T-helper 17 cell (primary cell): ENCODE results near the gene SDK1. TPM values are rescaled to one million over a fixed set of nuclear protein-coding genes. Genes with fewer than 3 reads are reported as not detected.
A peak's percentile ranks its signal among the peaks of the same experiment; 100 is the strongest.

ENCODE experiments used
- ATAC-seq: fragments of 150-1000 bp; cut with Tn5 transposase; 2 replicates; pipeline ENCODE4 v1.10.0; 2021; ENCODE audit warnings: mild to moderate bottlenecking, moderate library complexity
- DNase-seq, 3 donors: peaks; one replicate each; pipeline versions ENCODE4 v3.0.0 to v3.0.0-alpha.2; 2020 to 2021
- H3K9me3 ChIP-seq: one replicate; pipeline ENCODE4 v1.7.0; 2013; ENCODE audit warnings: low read length, mild to moderate bottlenecking; ENCODE audit not compliant: control insufficient read depth, poor library complexity, severe bottlenecking
- H3K27ac Mint-ChIP-seq: one replicate; pipeline ENCODE4 v1.8.0; 2022; ENCODE audit warnings: mild to moderate bottlenecking, moderate library complexity, mixed read lengths
- H3K27me3 Mint-ChIP-seq: one replicate; pipeline ENCODE4 v1.8.0; 2022; ENCODE audit warnings: mixed read lengths
- H3K36me3 Mint-ChIP-seq: one replicate; pipeline ENCODE4 v1.8.0; 2022; ENCODE audit warnings: low read depth, mixed read lengths
- H3K4me1 Mint-ChIP-seq: one replicate; pipeline ENCODE4 v1.8.0; 2022; ENCODE audit warnings: mild to moderate bottlenecking, mixed read lengths
- H3K4me3 Mint-ChIP-seq: one replicate; pipeline ENCODE4 v1.8.0; 2022; ENCODE audit warnings: mild to moderate bottlenecking, moderate library complexity, mixed read lengths
- total RNA-seq, 4 donors: library from RNA in 2 of 4; stranded (reverse) in 2 of 4; gene quantifications; one replicate each; pipeline ENCODE4 v1.2.3 and lab custom pipeline; 2022 to 2026

SDK1 gene
- total RNA-seq, 2 donors from 2014 or later = 0.12 to 0.13 TPM

- Mint-ChIP-seq H3K36me3 (no peaks in the 10 kb centered on the region), H3K27me3 (peaks cover 15% of the 10 kb centered on the region), H3K27ac (no peak overlapping the region), H3K4me1 (peaks cover 2% of the 10 kb centered on the region), H3K4me3 (no peak overlapping the region)
- DNase-seq (no peak), ATAC-seq (no peak)
- no peaks in the 10 kb centered on the region for H3K9me3 ChIP-seq
Measured at GRCh38 chr7:3482147-3482921, 181.3 kb downstream of the SDK1 start.

- Mint-ChIP-seq H3K36me3 (no peaks in the 10 kb centered on the region), H3K27me3 (peaks cover 17% of the 10 kb centered on the region), H3K4me1 (peaks cover 2% of the 10 kb centered on the region)
Measured at GRCh38 chr7:3486841-3487240, 185.8 kb downstream of the SDK1 start.

DNA sequence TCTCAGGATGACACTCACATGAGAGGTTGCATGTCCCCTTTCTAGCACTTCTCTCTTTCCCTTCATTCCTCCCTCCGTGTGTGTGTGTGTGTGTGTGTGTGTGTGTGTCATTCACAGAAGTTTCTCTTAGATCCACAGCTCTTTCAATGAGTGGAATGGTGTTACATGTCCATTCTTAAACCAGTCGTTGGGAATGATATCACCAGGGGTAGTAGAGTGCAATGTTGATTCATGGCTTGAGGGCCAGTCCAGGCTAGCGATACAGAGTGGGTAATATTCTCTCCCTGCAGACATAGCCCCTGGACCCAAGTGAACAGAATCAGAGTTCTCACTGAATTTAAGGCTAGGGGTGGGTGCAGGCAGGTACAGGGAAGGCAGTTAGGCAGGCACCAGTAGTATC, 187.8 kb downstream of the SDK1 start:
- H3K36me3 Mint-ChIP-seq = no peaks in the 10 kb centered on the region
- peaks cover 5% of the 10 kb centered on the region for H3K4me1 Mint-ChIP-seq
- no peaks in the 10 kb centered on the region for H3K9me3 ChIP-seq
- no peak overlapping the region for H3K27ac Mint-ChIP-seq
- ATAC-seq (no peak), DNase-seq (no peak)
- H3K4me3 Mint-ChIP-seq = no peak overlapping the region
- H3K27me3 Mint-ChIP-seq = peaks cover 23% of the 10 kb centered on the region

More at GRCh38 chr7:3486841-3487240, 185.8 kb downstream of the SDK1 start:
- ATAC-seq (no peak), DNase-seq (no peak)
- H3K27ac Mint-ChIP-seq = no peak overlapping the region
- H3K9me3 ChIP-seq = no peaks in the 10 kb centered on the region
- H3K4me3 Mint-ChIP-seq = no peak overlapping the region

- H3K4me3 Mint-ChIP-seq = no peak overlapping the region
- peaks cover 16% of the 10 kb centered on the region for H3K27me3 Mint-ChIP-seq
- peaks cover 1% of the 10 kb centered on the region for H3K36me3 Mint-ChIP-seq
- peaks cover 4% of the 10 kb centered on the region for H3K4me1 Mint-ChIP-seq
- ATAC-seq = no peak
- H3K27ac Mint-ChIP-seq = no peak overlapping the region
- H3K9me3 ChIP-seq = no peaks in the 10 kb centered on the region
- DNase-seq = no peak
Measured at GRCh38 chr7:3493499-3493898, 192.4 kb downstream of the SDK1 start.

DNA sequence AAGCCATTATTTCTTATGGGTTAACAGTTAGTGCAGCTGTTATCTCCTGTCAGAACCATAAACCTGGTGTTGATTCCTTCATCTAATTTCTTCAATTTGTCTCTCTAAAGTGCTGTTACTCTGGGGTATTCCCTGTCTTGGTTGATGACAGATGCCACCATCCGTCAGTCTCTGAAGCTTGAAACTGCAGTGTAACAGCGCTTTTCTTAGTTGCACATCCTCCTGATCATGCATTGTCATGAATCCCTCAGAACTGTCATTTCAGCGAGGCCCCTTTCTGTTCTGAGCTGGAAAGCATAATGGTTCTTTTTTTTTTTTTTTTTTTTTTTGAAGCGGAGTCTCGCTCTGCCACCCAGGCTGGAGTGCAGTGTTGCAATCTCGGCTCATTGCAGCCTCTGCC, 193.9 kb downstream of the SDK1 start:
- no peak for DNase-seq
- Mint-ChIP-seq H3K4me1 (peaks cover 4% of the 10 kb centered on the region), H3K36me3 (peaks cover 3% of the 10 kb centered on the region), H3K27me3 (peaks cover 16% of the 10 kb centered on the region), H3K27ac (no peak overlapping the region), H3K4me3 (no peak overlapping the region)
- no peak for ATAC-seq
- no peaks in the 10 kb centered on the region for H3K9me3 ChIP-seq

DNA sequence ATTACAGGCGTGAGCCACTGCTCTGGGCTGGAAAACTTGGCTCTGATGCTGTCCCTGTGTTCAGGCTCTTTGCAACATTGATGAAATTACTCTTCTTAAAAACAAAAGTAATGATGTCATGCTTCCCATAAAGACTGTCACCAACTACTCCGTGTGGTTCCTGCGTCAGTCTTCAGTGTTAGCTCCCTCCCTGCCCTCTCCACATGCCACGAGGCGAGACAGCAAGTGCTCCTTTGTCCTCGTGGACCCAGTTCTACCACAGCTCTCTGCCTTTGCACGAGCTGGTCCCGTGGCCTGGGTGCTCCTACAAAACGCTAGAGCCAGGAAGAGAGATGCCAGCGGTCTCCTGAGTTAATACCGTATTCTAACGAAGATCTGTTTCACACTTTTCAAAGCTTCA, 194.5 kb downstream of the SDK1 start:
- no peak overlapping the region for H3K27ac Mint-ChIP-seq
- DNase-seq (no peak), ATAC-seq (no peak)
- peaks cover 16% of the 10 kb centered on the region for H3K27me3 Mint-ChIP-seq
- peaks cover 3% of the 10 kb centered on the region for H3K36me3 Mint-ChIP-seq
- peaks cover 4% of the 10 kb centered on the region for H3K4me1 Mint-ChIP-seq
- H3K9me3 ChIP-seq = no peaks in the 10 kb centered on the region
- H3K4me3 Mint-ChIP-seq = no peak overlapping the region

DNA sequence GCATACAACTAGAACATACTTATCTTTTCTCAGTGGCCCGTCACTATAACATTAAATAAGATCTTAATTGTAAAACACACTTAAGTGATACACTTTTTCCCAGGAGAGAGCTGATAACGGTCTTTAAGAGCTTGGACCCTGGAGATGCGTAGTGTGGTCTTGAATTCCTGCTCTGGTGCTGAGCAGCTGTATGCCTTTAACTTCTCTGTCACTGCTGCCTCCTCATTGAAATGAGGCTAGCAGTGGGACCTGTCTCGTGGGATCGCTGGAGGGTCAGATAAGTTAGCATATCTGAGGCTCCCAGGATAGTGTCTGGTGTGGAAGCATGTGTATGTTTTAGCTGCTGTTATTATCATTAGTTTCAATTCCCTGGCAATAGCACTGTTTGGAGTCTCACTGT, 194.9 kb downstream of the SDK1 start:
- Mint-ChIP-seq H3K36me3 (peaks cover 3% of the 10 kb centered on the region), H3K4me3 (no peak overlapping the region), H3K4me1 (peaks cover 4% of the 10 kb centered on the region), H3K27me3 (peaks cover 12% of the 10 kb centered on the region), H3K27ac (no peak overlapping the region)
- ATAC-seq = no peak
- DNase-seq = no peak
- H3K9me3 ChIP-seq = no peaks in the 10 kb centered on the region

DNA sequence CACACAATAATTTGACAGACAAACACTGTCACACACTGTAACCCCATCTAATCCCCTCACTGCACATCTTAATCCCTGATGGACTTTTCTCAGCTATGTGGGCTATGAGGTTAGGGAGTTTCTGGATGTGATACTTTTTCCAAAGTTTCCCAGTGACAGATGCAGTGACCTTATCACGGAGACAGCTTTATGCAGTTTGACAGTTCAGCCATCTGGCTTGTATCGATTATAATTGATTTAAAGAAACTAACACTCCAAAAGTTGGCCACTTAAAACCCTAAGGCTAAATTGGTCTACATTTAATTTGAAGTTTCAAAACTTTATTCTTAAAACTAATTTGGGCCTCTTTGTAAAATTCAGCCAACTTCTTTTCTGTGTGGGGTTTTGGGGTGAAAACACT, 196.7 kb downstream of the SDK1 start:
- Mint-ChIP-seq H3K27ac (no peak overlapping the region), H3K36me3 (peaks cover 3% of the 10 kb centered on the region), H3K4me3 (no peak overlapping the region), H3K27me3 (peaks cover 5% of the 10 kb centered on the region), H3K4me1 (peaks cover 4% of the 10 kb centered on the region)
- ATAC-seq (no peak), DNase-seq (no peak)
- no peaks in the 10 kb centered on the region for H3K9me3 ChIP-seq

DNA sequence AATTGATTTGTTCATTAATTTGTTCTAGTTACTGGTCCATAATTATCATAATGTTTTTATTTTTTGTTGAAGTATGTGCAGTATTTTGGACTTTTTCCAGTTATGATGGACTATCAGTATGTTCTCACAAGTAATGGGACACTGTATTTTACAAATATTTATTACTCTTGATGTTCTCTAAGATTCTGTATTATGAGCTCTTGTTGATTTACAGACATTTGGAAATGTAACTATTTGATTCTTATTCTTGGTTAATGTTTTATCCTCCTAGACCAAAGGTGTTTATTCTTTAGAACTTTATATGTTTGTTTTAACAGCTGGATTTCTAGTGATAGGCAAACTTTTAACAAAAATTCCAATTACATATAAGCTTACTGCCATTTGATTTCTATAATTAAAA, 200.6 kb downstream of the SDK1 start:
- ATAC-seq = no peak
- H3K36me3 Mint-ChIP-seq = peaks cover 3% of the 10 kb centered on the region
- H3K9me3 ChIP-seq = no peaks in the 10 kb centered on the region
- no peak overlapping the region for H3K27ac Mint-ChIP-seq
- H3K4me3 Mint-ChIP-seq = no peak overlapping the region
- no peaks in the 10 kb centered on the region for H3K27me3 Mint-ChIP-seq
- no peak for DNase-seq
- H3K4me1 Mint-ChIP-seq = no peaks in the 10 kb centered on the region

GRCh38 chr7:3504384-3504783, 203.3 kb downstream of the SDK1 start:
- no peak overlapping the region for H3K4me3 Mint-ChIP-seq
- no peaks in the 10 kb centered on the region for H3K36me3 Mint-ChIP-seq
- no peak for ATAC-seq
- no peak overlapping the region for H3K27ac Mint-ChIP-seq
- no peak for DNase-seq
- H3K9me3 ChIP-seq = no peaks in the 10 kb centered on the region
- H3K4me1 Mint-ChIP-seq = no peaks in the 10 kb centered on the region
- no peaks in the 10 kb centered on the region for H3K27me3 Mint-ChIP-seq

DNA sequence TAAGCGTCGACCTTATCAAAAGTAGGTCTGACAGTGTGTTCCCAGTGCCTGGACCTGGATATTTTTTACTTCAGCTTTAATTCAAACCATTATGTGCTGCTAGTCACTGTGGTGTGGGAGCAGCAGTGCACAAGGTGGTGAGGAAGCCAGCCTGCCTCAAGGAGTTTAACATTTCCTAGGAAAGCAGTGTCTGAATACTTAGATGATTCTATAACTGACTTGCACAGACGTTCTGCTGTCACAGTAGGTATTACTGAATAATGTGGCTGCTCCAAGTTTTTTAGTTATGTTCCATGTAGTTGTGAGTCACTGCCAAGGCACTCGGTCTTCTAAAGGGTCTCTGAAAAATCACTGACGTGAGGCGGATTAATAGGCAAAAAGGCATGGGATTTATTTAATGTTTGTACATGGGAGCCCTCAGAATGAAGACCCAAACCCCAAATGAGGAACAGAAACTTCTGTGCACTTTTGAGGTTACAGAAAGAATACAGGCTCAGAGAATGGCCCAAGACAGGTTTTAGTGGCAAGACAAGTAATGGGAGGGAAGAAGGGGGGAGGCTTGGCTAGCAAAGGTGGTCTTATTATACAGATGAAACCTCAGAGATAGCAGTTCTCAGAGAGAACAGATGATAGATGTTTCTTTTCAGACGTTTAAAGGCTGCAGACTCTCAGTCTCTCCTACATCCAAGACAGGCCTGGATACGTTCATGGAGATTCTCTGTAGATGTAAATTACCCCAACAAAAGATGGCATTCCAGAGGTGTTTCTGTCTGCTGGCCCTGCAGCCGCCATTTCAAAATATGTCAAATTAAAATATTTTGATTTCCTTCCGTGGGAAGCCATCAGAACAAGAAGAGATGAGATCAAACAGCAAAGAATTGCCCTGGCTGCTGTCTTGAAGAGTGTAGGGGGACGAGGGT, 209.3 kb downstream of the SDK1 start:
- H3K9me3 ChIP-seq = no peaks in the 10 kb centered on the region
- no peaks in the 10 kb centered on the region for H3K36me3 Mint-ChIP-seq
- peak overlapping the region; percentile 28 for H3K4me3 Mint-ChIP-seq
- no peak overlapping the region for H3K27ac Mint-ChIP-seq
- peaks cover 40% of the 10 kb centered on the region for H3K27me3 Mint-ChIP-seq
- no peak for ATAC-seq
- no peaks in the 10 kb centered on the region for H3K4me1 Mint-ChIP-seq
- no peak for DNase-seq

- Mint-ChIP-seq H3K36me3 (no peaks in the 10 kb centered on the region), H3K27ac (no peak overlapping the region), H3K4me1 (peaks cover 3% of the 10 kb centered on the region), H3K4me3 (no peak overlapping the region), H3K27me3 (peaks cover 32% of the 10 kb centered on the region)
- ATAC-seq (no peak), DNase-seq (no peak)
- no peaks in the 10 kb centered on the region for H3K9me3 ChIP-seq
Measured at GRCh38 chr7:3517344-3517743, 216.3 kb downstream of the SDK1 start.

GRCh38 chr7:3518546-3518945, 217.5 kb downstream of the SDK1 start:
- H3K36me3 Mint-ChIP-seq = no peaks in the 10 kb centered on the region
- peaks cover 26% of the 10 kb centered on the region for H3K27me3 Mint-ChIP-seq

More at GRCh38 chr7:3518546-3518945, 217.5 kb downstream of the SDK1 start:
- DNase-seq (no peak), ATAC-seq (no peak)
- no peaks in the 10 kb centered on the region for H3K9me3 ChIP-seq
- H3K27ac Mint-ChIP-seq = no peak overlapping the region
- no peak overlapping the region for H3K4me3 Mint-ChIP-seq
- peaks cover 3% of the 10 kb centered on the region for H3K4me1 Mint-ChIP-seq
